HCT116 (cell line): ENCODE measurements around the gene THSD4. TPM values are rescaled to one million over a fixed set of nuclear protein-coding genes. Genes with fewer than 3 reads are reported as not detected.

Source experiments
- ATAC-seq: fragments of 200-7000 bp; cut with Tn5 transposase; 2 replicates; pipeline ENCODE4 v1.9.1; 2020; ENCODE audit warnings: mild to moderate bottlenecking, moderate library complexity
- BruUV-seq: library from RNA; stranded (reverse); fragments of 400-500 nt; replicated peaks from 2 replicates; lab custom pipeline; 2021; lab: Mats Ljungman, UMichigan
- CTCF ChIA-PET: fragments of 300-600 bp; sonication (Branson Sonifier 250); formaldehyde crosslinking; loops from one replicate; lab custom pipeline; 2021; ENCODE audit warnings: antibody characterized with exemption; lab: Charles Lee
- POLR2A ChIA-PET: fragments of 300-600, 350-600 bp; sonication (Branson Sonifier 250); formaldehyde crosslinking; loops from one replicate; lab custom pipeline; 2021; ENCODE audit warnings: antibody characterized with exemption; lab: Charles Lee
- RAD21 ChIA-PET, 2 experiments: fragments of 300-600 bp; sonication (Branson Sonifier 250); formaldehyde crosslinking; loops; one replicate each; lab custom pipeline; 2023; ENCODE audit warnings: low total read pairs in 2 of 2; ENCODE audit not compliant: uncharacterized antibody in 2 of 2, unreplicated experiment in 2 of 2, low non-redundant PET in 1 of 2; lab: Charles Lee
- DNase-seq: peaks from one replicate; pipeline ENCODE4 v3.0.0-alpha.2; 2010; ENCODE audit warnings: low read depth, low spot score
- H2AFZ ChIP-seq: fragments of 200-600 bp; shearing (Covaris generic), sonication (generic); 2 replicates; pipeline ENCODE4 v1.6.1; 2017; ENCODE audit warnings: low read depth, mixed run types, mixed read lengths, antibody characterized with exemption, low read length; ENCODE audit not compliant: poor library complexity, severe bottlenecking
- H3K27ac ChIP-seq: 2 replicates; pipeline ENCODE4 v1.5.1; 2012; ENCODE audit warnings: low read depth, low read length
- H3K27me3 ChIP-seq: fragments of 200-600 bp; sonication (generic); 2 replicates; pipeline ENCODE4 v1.6.1; 2016; ENCODE audit warnings: mixed run types, low read length, mixed read lengths; ENCODE audit not compliant: insufficient read depth
- H3K36me3 ChIP-seq, 2 experiments: fragments of 200-500 bp in 1 of 2; fragments of 200-600 bp in 1 of 2; sonication (Bioruptor generic) in 1 of 2; sonication (generic) in 1 of 2; 2 replicates each; pipeline versions ENCODE4 v1.5.1 to v1.6.1; 2014 to 2016; ENCODE audit warnings: low read length in 2 of 2, inconsistent platforms in 1 of 2, mixed read lengths in 1 of 2, mixed run types in 1 of 2; ENCODE audit not compliant: insufficient read depth in 2 of 2, control insufficient read depth in 1 of 2
- H3K4me1 ChIP-seq, 2 experiments: fragments of 200-600 bp in 1 of 2; sonication (generic) in 1 of 2; 2 replicates each; pipeline versions ENCODE4 v1.5.1 to v1.6.1; 2012 to 2017; ENCODE audit warnings: low read length in 2 of 2, inconsistent platforms in 1 of 2, mild to moderate bottlenecking in 1 of 2, mixed read lengths in 1 of 2, mixed run types in 1 of 2, moderate library complexity in 1 of 2; ENCODE audit not compliant: insufficient read depth in 2 of 2, control insufficient read depth in 1 of 2
- H3K4me2 ChIP-seq: fragments of 200-600 bp; sonication (generic); 2 replicates; pipeline ENCODE4 v1.6.1; 2017; ENCODE audit warnings: mixed run types, low read length, mixed read lengths
- H3K4me3 ChIP-seq, 2 experiments: fragments of 200-600 bp in 1 of 2; sonication (generic) in 1 of 2; replicated peaks in 1 of 2; 2 replicates each; pipeline ENCODE4 v1.5.1; 2011 to 2016; ENCODE audit warnings: low read length in 2 of 2, control low read depth in 1 of 2, low read depth in 1 of 2, mild to moderate bottlenecking in 1 of 2, mixed read lengths in 1 of 2, mixed run types in 1 of 2
- H3K79me2 ChIP-seq: fragments of 200-600 bp; sonication (generic); 2 replicates; pipeline ENCODE4 v1.6.1; 2017; ENCODE audit warnings: mild to moderate bottlenecking, mixed run types, low read length, moderate library complexity, mixed read lengths; ENCODE audit not compliant: insufficient read depth
- H3K9ac ChIP-seq: fragments of 200-600 bp; sonication (generic); 2 replicates; pipeline ENCODE4 v1.6.1; 2016; ENCODE audit warnings: low read length, mixed read lengths
- H3K9me2 ChIP-seq: fragments of 200-600 bp; sonication (generic), shearing (Covaris generic); 2 replicates; pipeline ENCODE4 v1.6.1; 2017; ENCODE audit warnings: mixed run types, mild to moderate bottlenecking, moderate library complexity; ENCODE audit not compliant: insufficient read depth
- H3K9me3 ChIP-seq, 2 experiments: fragments of 200-500 bp in 1 of 2; fragments of 200-600 bp in 1 of 2; sonication (Bioruptor generic) in 1 of 2; sonication (generic) in 1 of 2; 2 replicates each; pipeline ENCODE4 v1.6.1; 2014 to 2017; ENCODE audit warnings: low read length in 2 of 2, mixed read lengths in 2 of 2, inconsistent platforms in 1 of 2, low read depth in 1 of 2, mild to moderate bottlenecking in 1 of 2, mixed run types in 1 of 2, moderate library complexity in 1 of 2; ENCODE audit not compliant: control insufficient read depth in 1 of 2, insufficient read depth in 1 of 2
- H4K20me1 ChIP-seq: fragments of 200-600 bp; sonication (generic), shearing (Covaris generic); 2 replicates; pipeline ENCODE4 v1.6.1; 2017; ENCODE audit warnings: mixed run types, mild to moderate bottlenecking, moderate library complexity; ENCODE audit not compliant: insufficient read depth
- ATF3 ChIP-seq: IDR thresholded peaks from 2 replicates; pipeline ENCODE4 v1.6.1; 2012
- CEBPB ChIP-seq: IDR thresholded peaks from 2 replicates; pipeline ENCODE4 v1.6.1; 2012; ENCODE audit warnings: low read depth
- EGR1 ChIP-seq: IDR thresholded peaks from 2 replicates; pipeline ENCODE4 v1.6.1; 2012; ENCODE audit warnings: low read depth
- FOSL1 ChIP-seq: IDR thresholded peaks from 2 replicates; pipeline ENCODE4 v1.6.1; 2012; ENCODE audit warnings: low read depth
- JUND ChIP-seq: IDR thresholded peaks from 2 replicates; pipeline ENCODE4 v1.6.1; 2012
- POLR2AphosphoS5 ChIP-seq: IDR thresholded peaks from 2 replicates; pipeline ENCODE4 v1.6.1; 2011; ENCODE audit warnings: mild to moderate bottlenecking, low read depth, low read length, moderate library complexity
- REST ChIP-seq: IDR thresholded peaks from 2 replicates; pipeline ENCODE4 v1.6.1; 2012; ENCODE audit warnings: low read depth
- SRF ChIP-seq: IDR thresholded peaks from 2 replicates; pipeline ENCODE4 v1.6.1; 2012; ENCODE audit warnings: low read depth
- YY1 ChIP-seq: IDR thresholded peaks from 2 replicates; pipeline ENCODE4 v1.6.1; 2011; ENCODE audit warnings: low read length, low read depth, moderate library complexity, mild to moderate bottlenecking; ENCODE audit not compliant: insufficient replicate concordance; ENCODE audit errors: extremely low read depth
- ZNF274 ChIP-seq: fragments of 200-500 bp; sonication (Bioruptor generic); IDR thresholded peaks from 2 replicates; pipeline ENCODE4 v1.6.1; 2014; ENCODE audit warnings: mild to moderate bottlenecking, low read depth, low read length, inconsistent platforms
- intact Hi-C: fragments of 100-400 bp; cut with micrococcal nuclease; formaldehyde crosslinking; loops from 2 replicates; pipeline ENCODE4 v1.10.0; 2022
- total RNA-seq: library from RNA; stranded (reverse); gene quantifications from one replicate; pipeline ENCODE4 v1.2.1, GENCODE V29; 2021; ENCODE audit not compliant: unreplicated experiment

The THSD4 gene
- total RNA-seq, 1 experiment from 2014 or later: 30.5 TPM

GRCh38 chr15:71543413-71543812, 428.1 kb downstream of the THSD4 start:
- ChIA-PET POLR2A (no interaction called here), RAD21 (no interaction called here), CTCF (no interaction called here)
- Histone ChIP-seq H3K27ac (no peak overlapping the region), H3K9me3 (no peaks in the 10 kb centered on the region), H3K4me2 (no peak overlapping the region), H3K9ac (no peak overlapping the region), H3K27me3 (no peaks in the 10 kb centered on the region), H3K9me2 (no peaks in the 10 kb centered on the region), H3K4me1 (no peaks in the 10 kb centered on the region), H3K36me3 (no peaks in the 10 kb centered on the region), H4K20me1 (no peaks in the 10 kb centered on the region), H2AFZ (no peak overlapping the region), H3K79me2 (no peaks in the 10 kb centered on the region), H3K4me3 (no peak overlapping the region)
- no peak for ATAC-seq
- intact Hi-C loops: no loop called here
- BruUV-seq: no TSS peak
- no peak for DNase-seq
- TF ChIP-seq FOSL1 (no peak), SRF (no peak), ATF3 (no peak), YY1 (no peak), EGR1 (no peak), CEBPB (no peak), ZNF274 (no peak), REST (no peak), POLR2AphosphoS5 (no peak), JUND (no peak)
